Hippocampal formation (tissue), 2 donors: ENCODE results near the gene THRAP3.

Experiments used
- DNase-seq, 2 donors: peaks; one replicate each; lab custom pipeline; 2025; lab: John Stamatoyannopoulos, UW

The THRAP3 gene

DNA sequence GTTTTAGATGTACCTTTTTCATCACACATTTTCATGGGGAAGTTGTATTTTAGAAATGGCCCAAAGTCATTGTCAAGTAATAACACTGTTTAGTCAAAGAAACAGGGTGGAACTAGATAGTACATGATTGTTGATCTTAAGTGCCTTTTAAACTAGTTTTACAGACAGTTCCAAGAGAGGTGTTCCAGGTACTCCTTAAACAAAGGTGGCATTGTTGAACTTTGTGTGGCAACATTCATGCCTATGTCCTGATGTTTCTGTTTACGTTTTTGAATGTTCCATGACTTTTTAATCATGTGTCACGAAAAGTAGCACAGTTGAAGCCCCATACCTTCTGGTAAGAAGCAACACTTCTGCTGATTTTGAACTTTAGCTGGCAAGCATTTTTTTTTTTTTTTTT, 72.8 kb downstream of the THRAP3 start:
- DNase-seq, result no peak

DNA sequence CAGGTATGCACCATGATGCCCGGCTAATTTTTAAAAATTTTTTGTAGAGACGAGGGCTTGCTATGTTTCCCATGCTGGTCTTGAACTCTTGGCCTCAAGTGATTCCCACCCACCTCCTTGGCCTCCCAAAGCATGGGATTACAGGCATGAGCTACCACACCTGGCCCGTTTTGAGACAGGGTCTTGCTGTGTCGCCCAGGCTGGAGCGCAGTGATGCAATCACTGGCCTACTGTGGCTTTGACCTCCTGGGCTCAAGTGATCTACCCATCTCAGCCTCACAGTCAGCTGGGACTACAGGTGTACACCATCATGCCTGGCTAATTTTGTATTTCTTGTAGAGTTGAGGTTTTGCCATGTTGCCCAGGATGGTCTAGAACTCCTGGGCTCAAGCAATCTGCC, 74.4 kb downstream of the THRAP3 start:
- no peak for DNase-seq

DNA sequence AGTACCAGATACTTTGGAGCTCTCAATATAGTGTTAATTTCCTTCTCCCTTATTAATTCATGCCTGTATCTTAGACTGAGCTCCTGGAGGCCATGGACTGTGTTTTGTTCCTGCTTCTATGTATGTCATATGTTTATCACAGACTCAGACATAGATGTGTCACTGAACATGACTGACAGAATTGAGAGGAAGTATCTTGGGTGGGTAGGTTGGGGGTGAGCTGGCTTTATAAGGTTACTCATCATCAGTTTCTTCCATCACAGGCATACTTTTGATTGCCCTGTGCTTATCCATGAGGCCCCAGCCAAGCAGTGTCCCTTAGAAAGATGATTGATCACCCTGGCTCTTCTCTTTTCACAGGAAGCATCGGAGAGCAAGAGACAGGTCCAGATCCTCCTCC, 76.3 kb downstream of the THRAP3 start:
- no peak for DNase-seq

DNA sequence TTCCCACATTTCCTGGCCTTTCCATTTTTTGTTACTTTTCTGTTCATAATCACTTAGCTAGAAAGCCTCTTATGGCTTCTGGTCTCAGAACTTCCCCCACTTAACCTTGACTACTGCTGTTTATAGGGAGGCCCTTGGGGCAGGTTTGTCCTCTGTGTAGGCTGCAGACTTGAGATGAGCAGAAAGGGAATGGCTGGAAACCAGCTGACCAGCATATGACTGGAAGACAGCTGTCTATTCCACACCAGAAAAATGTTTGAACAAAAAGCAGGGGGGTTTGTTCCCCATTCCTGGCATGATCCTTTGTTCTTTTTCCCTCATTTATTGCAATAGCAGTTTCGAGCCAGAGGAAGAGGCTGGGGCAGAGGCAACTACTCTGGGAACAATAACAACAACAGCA, 77.0 kb downstream of the THRAP3 start:
- DNase-seq, result no peak

GRCh38 chr1:36303244-36303643, 79.0 kb downstream of the THRAP3 start:
- no peak for DNase-seq

DNA sequence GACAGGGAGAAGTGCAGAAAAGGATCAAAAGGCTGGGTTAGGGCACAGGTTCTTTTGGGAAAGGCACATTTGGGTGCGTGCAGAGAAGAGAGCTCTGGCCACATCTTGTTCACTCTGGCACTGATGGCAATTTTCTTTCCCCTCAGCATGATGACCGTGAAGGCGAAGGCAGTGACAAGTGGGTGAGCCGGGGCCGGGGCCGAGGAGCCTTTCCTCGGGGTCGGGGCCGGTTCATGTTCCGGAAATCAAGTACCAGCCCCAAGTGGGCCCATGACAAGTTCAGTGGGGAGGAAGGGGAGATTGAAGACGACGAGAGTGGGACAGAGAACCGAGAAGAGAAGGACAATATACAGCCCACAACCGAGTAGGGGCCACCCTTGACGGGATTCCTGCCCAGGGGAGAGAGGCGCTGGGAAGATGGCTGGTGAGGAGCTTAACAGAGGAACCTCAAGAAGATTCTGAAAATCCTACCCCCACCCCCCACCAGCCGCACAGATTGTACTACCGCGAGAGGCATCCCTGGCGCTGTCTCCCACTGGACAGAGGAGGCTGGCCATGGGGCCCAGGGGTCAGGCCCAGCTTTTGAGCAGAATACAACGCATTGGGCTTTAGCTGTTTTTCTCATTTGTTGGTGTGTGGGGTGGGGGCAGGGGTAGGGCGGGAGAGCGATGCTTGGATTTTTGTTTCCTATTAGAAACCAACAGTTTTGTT, 79.6 kb downstream of the THRAP3 start:
- DNase-seq, result no peak

DNA sequence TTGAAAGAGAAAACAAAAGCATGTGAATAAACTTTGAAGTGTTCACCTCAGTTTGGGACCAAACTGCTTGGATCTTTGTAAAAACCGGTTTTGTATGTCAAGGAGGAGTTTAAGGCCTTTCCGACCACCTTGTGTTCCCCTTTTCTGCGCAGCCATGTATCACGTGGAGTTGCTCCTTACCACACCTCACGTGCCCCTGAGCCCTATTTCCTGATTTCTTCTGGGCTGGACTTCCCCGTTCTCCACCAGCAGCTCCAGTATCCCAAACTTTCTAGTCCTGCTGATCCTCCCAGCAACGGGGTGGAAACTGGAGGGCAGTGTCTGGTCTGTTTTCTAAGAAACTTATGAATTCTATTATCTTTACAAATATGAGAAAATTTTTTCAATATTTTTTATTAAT, 80.3 kb downstream of the THRAP3 start:
- no peak for DNase-seq

GRCh38 chr1:36304970-36305914, 81.0 kb downstream of the THRAP3 start:
- DNase-seq, result no peak

- DNase-seq, result no peak
Measured at GRCh38 chr1:36305915-36306209, 81.6 kb downstream of the THRAP3 start.

DNA sequence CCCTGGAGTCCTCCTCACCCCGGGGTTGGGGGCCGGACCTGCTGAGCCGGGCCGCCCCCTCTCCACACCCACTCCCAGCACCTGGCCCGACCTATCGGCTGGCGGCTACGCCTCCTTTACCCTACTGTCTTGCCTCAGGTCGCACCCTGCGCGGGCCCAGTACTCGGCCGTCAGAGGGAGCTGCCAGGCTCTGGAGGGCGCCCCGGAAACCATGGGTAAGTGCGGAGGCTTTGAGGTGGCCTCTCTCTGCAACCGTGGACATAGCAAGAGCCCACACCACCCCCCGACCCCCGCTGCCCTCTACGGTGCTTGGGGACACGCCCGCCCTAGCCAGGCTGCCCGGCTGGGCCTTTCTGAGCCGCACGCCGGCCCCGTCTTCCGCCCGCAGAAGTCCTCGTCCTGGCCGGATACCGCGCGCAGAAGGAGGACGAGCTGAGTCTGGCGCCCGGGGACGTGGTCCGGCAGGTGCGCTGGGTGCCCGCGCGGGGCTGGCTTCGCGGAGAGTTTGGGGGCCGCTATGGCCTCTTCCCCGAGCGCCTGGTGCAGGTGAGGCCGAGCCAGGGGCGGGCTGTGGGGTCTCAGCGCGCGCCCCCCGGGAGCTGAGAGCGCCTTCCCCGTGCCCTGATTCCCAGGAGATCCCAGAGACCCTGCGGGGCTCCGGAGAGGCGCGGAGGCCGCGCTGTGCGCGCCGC, 82.1 kb downstream of the THRAP3 start, which contains the start of gene SH3D21:
Gene SH3D21, plus strand, starts transcription at position 159 of the 692 bp plus-strand sequence. Its CDS starts 53 bp downstream, at position 212.
- DNase-seq, result no peak

GRCh38 chr1:36306902-36307456, 82.7 kb downstream of the THRAP3 start:
- DNase-seq, result peak; percentile 72 to 75

DNA sequence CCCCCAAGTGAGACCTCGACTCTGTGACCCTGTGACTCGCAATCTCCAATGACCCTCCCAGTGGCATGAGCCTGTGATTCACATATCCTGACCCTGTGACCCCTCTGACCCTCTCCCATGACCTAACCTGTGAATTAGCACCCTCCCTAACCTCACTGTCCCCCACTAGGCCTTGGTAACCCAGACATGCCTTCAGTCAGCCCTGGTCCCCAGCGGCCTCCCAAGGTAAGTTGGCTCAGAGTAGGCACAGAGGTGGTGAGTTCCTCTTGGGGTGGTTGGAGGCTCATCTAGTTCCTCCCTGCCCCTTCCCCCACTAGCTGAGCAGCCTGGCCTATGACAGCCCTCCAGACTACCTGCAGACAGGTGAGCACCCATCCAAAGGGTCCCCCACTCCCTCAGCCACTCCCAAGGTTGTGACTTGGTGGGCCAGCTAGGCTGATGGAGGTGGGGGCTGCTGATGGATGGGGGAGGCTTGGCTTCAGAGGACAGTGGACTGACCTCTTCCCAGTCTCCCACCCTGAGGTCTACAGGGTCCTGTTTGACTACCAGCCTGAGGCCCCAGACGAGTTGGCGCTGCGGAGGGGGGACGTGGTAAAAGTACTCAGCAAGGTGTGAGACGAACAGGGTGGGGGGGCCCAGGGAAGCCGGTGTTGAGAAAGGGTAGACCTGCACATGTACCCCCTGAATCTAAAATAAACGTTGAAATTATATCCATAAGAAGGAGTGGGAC, 83.5 kb downstream of the THRAP3 start:
- DNase-seq, result no peak

DNA sequence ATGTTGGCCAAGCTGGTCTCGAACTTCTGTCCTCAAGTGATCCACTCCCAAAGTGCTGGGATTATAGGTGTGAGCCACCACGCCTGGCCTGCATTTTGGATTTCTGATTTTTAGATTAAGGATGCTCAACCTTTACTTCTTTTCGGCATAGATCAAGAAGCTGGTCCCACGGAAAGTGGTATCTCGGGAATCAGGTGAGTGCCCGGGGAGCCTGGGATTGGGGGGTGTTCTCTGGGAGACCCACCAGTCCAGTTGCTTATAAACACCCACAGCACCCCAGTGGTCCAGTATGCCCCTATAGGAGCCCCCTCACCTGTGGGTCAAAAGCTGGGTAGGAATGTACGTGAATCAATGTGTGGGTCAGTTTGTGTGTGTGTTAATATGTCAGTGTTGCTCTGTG, 85.2 kb downstream of the THRAP3 start:
- DNase-seq, result no peak

GRCh38 chr1:36320291-36320761, 96.1 kb downstream of the THRAP3 start:
- no peak for DNase-seq

GRCh38 chr1:36320767-36321118, 96.5 kb downstream of the THRAP3 start:
- no peak for DNase-seq

DNA sequence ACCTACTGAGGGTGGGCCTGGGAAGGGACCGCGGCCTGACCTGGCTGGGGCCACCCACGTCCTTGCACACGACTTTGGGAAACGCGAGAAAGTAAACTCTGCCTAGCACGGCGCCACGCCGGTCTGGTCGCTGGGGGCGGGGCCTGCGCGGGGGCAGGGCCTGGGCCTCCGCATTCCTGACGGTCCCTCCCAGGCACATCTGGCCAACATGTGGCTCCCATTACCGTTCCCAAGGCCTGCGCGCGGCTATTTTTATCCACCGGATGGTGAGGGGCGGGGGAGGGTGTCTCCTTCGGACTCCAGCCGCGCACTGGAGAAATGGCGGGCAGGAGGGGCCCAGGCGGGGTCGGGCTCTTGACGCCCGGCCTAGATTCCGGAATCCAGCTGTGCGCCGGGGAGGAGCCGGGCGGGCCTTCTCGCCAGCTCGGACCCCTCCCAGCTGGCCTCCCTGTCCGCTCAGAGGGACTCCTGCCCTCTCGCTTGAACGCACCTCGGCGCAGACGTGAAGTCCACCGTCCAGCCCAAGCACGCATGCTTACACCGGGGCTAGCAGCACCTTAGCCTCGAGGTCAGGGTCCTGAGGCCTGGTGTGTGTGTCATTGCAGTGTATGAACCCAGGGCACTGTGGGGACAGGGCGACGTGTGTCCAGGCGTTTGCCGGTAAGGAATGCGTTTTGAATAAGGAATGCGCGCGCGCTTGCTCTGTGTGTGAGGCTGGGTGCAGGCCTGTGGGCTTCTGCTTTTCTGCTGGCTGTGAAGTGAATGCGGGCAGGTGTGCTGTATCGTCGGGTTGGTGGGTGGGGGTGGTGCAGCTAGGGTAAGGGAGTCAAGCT, 97.1 kb downstream of the THRAP3 start:
- no peak for DNase-seq

DNA sequence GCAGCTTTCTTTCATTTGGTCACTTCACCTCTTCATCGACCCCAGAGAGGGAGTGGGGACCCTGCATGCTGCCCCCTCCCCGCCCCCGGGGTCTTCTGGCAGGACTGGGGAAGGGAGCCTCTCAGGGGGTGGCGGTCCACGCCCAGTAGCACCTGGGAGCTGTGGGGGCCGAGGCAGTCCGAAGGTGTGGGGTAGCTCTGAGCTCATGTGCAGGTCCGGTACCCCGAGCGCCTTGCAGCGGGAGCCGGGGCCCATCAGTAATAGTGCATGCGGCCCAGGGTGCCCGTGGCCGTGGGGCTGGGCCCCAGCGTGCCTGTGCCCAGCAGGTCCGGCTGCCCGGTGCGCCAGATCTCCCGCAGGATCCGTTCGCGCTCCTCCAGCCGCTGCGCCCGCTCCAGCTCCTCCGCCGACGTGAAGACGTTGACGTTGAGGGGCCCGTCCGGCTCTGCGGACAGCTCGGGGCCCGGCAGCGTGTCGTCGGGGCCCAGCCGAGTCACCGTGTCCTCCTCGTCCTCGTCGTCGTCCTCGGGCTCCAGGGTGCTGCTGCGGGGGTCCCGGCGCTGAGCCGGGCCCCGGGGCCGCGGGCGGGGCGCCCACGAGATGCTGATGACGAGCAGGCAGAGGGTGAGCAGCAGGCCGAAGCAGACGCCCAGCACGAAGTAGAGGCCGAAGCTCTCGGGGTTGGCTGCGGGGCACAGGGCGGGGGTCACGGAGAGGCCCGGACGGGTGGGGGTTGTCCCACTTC, 98.0 kb downstream of the THRAP3 start:
- DNase-seq, result no peak

DNA sequence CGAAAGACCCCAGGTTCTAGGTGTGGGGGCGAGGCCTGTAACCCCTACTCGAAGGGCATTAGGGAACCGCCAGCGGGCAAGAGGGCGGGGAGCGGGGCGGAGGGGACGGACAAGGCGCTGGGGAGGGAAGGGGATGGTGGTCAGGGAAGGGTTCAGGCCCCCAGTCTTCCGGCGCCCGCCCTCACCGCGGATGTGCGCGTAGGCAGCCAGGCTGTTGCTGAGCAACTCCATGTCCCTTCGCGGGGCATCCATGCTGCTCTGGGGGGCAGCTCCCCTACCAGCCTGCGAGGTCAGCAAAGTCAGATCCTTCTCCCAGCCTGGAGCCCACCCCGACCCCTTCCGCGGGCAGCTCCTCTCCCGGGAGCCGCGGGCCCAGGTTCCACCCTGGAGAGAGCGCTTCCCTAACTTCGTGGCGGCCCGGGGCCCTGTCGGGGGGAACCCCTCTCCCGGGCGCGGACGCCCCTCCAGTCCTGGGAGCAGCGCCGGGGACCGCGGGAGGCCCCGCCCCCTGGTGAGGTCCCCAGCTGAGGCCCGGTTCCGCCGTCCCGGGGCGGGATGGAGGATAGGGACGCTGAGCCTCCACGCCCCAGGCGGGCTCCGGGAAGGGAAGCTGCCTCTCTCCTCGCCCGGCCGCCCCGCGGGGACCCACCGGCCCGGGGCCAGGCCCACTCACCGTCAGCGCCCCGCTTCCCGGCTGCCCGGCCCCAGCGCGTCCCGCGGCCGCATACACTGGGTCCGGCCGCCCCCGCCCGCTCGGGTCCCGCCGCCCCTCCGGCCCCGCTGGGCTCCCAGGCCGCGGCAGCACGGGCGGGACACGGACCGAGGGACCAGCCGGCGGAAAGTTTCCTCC, 98.8 kb downstream of the THRAP3 start:
- no peak for DNase-seq
